Measurements from ENCODE around the gene STYXL2.

STYXL2 gene

DNA sequence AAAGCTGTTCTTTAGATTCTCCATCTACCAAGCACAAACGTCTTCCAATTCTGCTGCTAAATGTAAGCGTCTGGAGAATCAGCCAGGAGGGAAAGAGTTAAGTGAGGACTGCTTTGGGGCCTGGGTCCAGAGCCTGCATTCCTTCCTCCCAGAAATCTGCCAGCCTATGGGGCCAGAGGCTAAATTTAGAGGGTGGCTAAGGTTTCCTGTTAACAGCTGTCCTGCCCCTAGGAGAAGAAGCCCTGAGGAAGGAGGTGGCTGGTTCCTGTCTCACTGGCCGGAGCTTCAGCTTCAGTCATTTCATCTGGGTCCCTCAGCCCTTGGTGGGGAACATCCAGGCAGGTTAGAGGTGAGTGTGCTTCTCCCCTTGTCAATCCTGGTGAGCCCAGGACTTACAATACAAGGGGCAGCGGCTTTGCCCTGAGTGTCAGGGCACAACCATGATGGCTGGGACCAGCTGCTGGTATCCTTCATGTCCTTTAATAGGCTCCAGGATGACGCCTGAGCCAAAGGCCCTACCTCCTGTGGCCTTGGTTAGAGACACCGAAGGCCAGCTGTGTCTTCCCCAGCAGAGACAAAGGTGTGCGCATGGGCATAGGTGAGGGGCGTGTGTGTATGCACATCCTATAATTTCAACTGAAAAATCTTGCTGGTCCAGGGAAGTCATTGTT is at the start of gene STYXL2:
STYXL2 (plus strand) TSS at position 230 of the 671 bp plus-strand sequence. CDS start 775 bp downstream, outside the sequence.
- DNase-seq: no peak

DNA sequence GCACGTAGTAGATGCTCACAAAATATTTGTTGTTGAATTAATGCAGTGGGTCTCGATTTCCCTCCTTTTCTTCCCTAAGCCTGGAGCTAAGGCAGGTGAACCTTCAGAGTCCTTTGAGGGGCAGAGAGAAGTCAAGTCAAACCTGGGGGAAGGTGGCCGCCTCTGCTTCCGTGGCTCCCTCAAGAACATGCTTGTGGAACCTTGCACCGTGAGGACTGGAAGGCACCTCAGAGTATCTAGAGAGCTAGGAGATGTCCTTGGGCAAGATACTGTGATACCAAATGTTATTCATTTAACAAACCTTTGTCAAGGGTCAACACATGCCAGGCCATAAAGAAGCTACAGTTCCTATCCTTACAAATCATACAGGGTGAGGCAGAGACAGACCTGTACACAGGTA is 42.0 kb upstream of the STYXL2 start:
- DNase-seq: no peak

DNA sequence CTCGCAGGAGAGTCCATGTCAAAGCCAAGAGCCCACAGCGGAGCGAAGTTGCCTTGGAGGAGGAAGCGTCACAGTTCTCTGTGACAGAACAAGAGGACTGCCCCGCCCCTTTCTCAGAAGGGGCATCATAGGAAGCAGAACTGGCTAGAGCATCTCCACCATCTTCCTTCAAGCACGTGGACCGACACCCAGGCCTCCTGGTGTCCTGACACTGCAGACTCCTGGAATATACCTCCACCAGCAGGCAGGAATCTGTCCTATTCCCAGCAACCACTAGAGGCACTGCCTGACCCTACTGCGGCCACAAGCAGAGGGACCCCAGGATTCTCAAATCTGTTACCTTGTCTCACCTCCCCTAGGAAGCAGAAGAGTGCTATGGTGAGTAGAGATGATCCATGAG is 41.5 kb upstream of the STYXL2 start:
- no peak for DNase-seq

DNA sequence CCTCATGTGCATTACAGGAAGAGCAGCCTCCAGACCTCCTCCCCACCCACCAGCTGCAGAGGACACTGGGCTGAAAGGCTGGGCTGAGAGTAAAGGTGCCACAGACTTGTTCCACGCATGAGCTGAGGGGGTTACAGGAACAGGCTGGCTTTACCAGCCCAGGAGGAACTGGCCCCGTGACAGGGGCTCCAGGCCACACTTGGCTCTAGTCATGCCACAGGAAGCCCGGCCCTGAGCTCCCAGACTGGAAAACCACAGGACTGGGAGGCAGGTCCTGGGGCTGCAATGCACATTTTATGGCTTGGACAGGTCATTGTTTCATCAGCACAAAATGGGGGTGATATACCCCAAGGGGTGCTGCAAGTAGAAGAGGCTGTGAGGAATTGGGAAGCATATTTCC is 39.3 kb upstream of the STYXL2 start:
- DNase-seq: no peak

DNA sequence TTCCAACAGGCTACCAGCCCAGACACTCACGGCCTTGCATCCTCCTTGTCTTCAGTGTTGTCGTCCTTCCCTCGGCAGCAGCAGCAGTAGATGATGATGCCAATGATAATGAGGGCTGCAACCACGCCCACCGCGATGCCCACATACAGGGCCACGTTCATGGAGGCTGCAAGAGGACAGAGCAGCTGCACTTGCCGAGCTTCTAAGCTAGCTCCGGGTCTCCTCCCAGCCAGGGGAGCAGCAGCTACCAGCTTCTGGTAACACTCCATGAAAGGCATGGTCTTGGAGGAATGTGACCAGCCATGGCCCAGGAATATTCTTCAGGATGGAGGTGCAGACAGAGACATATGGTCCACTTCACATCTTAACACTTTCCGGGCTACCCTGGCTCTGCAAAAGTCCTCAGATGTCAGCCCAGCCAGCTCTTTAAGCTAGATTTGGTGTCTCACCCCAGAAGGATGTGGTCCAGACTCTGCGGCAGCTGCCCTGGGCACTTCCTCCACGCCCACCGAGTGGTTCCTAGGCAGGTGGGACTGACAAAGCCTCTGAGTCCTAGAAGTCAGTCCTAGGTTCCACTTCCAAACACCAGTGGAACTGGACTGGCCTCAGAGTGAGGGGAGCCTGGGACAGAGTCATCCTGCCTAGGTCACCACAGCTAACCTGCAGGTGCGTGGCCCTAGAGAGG is 38.8 kb upstream of the STYXL2 start:
- DNase-seq: no peak

DNA sequence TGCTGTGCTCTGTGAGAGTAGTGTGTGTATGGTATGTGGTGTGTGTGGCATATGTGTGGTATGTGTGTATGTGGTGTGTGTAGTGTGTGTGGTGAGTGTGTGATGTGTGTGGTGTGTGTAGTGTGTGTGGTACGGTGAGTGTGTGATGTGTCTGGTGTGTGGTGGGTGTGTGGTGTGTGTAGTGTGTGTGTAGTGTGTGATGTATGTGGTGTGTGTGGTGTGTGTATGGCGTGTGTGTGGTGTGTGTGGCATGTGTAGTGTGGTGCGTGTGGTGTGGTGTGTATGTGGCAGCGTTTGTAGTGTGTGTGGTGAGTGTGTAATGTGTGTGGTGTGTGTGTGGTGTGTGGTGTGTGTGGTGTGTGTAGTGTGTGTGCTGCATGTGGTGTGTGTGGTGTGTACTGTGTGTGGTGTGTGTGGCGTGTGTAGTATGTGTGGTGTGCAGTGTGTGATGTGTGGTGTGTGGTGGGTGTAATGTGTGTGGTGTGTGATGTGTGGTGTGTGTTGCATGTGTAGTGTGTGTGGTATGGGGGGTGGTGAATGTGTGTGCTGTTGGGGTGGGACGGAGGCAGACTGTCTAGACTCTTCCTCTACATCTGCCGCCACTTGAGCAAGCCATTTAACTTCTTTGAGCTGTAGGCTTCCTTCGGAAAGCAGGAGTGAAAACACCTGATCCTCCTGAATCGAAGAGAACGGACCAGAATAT is 37.2 kb upstream of the STYXL2 start:
- peak; percentile 36 for DNase-seq

DNA sequence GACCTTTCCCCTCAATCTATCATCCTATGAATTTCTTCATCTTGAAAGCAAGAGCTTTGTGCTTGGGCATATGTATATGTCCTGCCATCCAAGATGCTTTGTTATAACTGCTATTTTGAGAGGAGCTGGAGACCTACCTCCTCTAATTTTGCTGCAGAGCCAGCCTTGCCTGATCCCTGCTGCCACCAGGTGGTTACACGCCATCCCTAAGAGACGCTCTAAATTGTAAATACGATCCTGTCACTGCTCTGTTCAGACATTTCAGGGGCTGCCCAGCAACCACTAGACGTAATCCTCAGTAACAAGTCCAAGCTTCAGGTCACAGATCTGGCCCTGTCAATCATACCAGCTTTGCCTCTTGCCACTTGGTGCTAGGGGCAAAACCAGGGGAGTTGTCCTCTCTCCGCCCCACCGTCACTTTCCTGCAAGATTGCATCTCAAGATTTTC is 36.6 kb upstream of the STYXL2 start:
- DNase-seq: peak; percentile 63

DNA sequence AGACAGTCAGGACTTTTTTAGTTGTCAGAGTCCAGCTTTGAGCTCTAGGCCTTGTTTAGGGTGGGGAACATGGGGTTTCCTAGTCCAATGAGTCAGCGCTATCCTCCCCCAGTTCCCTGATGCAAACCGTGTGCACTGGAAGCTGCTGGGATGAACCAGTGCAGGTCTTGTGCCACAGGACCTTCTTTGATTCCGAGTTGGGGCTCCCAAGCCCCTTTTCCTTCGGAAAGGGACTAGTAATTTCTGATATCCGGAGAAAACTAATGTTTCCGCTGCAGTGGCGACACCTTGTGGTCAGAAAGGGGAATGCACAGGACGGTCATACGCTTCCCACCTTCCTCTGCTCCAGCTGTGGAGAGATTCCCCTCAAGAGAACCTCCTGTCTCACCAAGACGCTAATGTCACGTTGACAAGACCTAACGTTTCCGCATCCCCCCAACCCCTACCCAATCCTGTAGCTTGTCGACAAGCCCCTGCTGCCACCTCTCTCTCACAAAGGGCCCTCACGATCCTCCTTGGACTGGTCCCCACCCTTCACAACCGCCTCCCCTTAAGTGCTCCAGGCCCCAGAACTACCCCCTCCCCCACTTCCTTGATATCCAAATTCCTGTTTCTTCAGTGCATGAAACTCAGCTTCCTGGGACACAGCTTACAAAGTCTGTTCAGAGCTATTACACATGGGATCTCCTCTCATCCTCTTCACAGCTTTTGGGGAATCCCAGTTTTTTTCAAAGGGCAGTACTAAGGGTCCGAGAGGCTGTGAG is 34.6 kb upstream of the STYXL2 start:
- peak; percentile 86 for DNase-seq

DNA sequence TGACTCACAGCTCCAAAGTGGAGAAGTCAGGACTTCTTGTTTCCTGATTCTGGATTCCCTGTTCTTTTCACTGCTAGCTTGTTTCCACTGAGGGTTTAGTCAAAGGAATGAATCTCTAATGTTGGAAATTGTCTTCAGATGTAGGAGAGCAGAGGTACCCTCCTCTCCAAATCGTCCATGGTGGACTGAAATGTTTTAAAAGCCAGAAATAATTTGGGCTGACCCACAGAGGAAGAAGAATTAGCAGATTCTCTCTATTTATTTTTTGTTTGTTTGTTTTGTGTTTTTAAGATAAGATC is 34.1 kb upstream of the STYXL2 start:
- no peak for DNase-seq

DNA sequence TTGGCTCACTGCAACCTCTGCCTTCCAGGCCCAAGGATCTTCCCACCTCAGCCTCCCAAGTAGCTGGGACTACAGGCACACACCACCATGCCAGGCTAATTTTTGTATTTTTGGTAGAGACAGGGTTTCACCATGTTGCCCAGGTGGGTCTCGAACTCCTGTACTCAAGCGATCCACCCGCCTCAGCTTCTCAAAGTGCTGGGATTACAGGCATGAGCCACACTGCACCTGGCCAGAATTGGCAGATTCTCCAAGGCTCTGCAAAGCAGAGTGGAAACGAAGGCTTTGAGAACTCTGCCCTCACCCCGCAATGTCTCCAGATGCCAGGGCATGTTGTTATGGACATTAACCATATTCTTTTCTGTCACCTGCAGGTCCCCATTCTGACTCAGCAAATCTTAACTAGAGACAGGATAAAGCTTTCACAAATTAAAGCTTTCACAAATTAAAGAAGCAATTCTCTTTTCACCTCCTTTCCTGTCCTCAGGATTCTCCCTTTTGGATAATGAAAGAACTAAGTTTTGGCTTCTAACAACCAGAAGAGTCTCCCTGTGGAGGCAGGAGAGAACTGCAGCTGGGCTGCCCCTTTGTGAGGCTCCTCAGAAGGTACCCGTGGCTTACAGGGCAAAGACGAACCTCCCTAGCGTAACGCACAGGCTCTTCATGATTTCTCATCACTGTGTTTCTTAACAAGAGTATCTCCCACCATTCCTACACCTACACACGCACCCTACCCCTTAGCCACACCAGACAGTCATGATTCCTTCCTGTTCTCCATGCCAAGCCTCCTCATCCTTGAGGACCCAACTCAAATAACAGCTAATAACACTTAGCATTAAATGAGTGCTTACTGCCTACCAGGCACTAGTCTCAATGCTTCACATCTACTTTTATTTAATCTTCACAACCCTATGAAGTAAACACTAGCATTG is 33.5 kb upstream of the STYXL2 start:
- no peak for DNase-seq

DNA sequence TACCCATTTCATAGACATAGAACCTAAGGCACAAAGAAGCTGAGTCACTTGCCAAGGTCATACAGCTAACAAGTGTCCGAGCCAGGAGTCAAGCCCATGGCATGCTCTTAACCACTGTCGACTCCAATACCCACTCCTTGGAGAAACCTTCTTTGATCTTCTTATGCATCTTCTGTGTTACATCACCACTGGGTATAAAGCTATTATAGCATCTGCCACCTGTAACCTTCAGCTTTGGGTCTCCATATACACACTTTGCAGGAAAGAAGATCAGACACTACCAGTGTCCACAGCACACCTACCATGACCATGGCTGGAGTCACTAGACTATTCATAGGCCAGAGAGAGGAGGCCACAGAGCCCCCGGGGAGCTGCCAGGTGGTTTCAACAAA is 32.8 kb upstream of the STYXL2 start:
- DNase-seq: no peak

DNA sequence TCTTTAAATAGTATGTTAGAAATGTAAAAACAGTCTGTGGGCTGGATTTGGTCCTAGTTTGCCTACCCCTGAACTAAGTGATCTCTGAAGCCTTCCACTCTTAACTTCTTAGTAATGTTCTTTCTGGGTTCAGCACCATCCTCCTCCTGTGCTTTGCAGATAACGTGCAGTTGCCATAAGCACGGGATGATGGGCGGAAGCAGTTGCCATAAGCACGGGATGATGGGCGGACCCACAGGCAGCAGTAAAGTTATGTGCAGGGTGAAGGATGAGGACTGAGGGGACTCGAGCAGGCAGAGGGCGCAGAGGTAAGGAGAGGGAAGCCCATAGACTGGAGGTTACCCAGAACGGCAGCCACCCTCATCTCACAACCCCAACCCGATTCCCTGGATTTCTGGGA is 29.3 kb upstream of the STYXL2 start:
- DNase-seq: no peak

DNA sequence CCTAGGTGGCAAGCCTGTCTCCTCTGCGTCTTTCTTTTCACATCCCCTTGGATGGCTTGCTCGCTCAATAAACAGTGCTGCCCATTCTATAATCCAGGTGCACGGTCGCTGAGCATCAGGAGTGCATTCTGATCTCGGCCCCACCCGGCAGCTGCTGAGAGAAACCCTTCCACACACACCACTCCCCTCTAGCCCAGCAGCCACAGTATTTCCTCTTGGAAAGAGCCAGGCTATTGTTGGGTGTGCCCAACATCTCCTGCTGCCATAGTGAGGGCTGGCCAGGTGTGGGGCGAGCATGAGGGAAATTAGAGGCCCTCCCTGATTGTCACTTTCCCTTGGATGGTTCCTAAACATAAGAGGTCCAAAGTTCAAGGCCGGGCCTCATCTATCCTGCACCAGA is 28.4 kb upstream of the STYXL2 start:
- no peak for DNase-seq

DNA sequence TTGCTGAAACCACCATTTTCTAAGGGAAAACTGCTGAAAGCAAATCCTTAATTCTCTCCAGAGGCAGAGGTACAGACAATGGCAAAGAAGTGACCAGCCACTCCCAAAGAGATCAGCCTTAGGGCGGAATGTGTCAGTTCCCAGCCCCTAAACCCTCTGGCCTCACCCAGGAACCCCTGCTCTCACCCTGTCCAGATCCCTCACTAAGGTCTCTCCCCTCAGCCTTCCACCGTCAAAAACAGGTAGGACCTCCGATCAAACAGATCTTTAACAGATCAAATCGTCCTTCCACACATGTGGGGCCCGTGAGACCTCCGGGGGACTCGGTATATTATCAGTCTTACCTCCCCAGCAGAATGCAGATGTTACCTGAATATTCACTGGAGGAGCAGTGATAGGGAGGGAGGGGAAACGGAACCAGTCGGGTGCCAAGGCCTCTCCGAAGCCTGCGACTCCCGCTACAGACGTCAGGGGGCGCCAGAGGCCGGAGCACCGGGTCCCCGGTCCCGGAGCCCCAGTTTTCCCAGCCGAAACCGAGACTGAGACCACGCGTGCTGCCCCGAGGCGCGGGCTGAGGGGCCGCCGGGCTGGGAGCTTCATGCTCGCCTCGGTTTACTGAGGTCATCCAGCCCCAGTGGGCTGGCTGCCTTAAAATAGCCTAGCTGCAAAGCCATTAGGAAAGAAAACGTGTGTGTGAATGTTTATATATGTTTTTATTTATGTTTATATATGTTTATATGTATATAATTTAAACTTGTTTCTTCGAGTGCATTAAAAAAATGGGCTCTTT is 27.3 kb upstream of the STYXL2 start:
- DNase-seq: peak; percentile 54

DNA sequence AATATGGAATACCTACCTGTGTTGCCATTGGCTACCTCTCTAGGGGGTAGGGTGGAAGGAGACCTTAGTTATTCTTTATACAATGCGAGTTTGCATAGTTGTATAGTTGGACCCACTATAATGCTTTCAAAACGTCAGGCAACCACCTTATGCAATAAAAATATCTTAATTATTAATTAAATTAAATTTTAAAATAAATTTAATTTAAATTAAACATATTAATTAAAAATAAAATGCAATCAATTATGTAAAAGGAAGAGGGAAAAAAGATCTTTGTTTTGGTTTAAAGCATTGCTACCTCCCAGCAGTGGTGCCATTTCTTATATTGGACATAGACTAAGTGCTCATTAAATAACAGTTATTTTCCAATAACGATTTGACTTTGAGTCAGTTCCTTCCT is 26.0 kb upstream of the STYXL2 start:
- no peak for DNase-seq

DNA sequence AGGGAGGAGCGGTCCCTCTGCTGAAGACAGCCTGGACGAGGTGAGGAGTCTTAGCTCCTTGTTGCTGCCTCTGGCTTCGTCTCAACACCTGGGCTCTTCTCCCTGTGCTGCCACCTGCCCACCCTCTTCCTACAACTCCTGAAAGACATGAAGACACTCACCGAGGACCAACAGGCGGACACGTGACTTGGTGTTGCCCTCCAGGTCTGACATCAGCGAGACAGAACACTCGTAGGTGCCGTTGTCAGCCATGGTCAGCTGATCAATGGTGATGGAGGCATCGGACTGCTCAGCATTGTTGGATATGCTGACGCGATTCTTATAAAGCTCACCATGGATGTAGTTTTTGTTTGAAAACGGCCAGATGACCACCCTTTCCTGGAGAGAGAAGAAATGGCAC is 25.1 kb upstream of the STYXL2 start:
- no peak for DNase-seq

DNA sequence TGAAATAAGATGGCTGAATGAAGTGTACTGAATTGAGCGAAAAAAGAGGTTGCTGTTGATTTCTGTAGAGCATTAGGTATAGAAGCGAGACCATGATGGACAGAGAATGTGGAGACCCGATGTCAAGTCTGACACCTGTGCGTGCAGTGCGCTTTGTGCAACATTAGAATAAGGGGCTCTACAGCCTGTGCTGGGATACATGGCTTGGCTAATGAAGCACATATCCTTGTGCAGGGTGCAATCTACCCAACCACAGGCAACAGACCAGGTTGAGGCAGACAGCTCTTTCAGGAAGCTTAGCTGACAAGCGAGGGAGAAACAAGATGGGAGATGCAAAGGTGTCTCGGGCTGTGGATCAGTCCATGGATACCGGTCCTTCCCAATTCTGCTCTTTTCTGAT is 22.6 kb upstream of the STYXL2 start:
- DNase-seq: no peak

DNA sequence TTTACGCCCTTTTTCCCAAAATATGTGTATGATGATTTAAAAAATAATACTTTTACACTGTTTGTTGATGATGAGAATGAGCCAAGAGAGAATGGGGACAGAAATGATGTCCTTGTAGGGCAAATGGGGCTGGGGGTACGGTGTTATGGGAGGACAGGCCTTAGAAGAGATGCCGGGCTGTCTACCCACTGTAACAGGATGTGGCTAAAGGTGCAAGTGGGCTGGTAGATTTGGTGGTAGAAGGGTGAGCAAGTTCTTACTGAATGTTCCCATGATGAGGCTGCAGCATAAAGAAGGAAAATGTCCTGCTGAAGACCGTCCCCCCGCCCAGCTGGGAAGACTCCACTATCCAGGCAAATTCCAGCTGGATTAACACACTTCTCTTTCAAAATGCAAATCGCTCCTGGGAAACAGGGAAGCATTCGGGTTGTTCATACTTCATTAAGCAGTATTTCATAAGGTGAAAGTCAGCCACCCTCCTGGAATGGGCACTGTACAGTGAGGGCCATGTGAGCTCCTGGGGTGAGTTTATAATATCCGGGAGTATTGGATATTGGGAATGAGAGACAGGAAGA is 17.7 kb upstream of the STYXL2 start:
- no peak for DNase-seq

DNA sequence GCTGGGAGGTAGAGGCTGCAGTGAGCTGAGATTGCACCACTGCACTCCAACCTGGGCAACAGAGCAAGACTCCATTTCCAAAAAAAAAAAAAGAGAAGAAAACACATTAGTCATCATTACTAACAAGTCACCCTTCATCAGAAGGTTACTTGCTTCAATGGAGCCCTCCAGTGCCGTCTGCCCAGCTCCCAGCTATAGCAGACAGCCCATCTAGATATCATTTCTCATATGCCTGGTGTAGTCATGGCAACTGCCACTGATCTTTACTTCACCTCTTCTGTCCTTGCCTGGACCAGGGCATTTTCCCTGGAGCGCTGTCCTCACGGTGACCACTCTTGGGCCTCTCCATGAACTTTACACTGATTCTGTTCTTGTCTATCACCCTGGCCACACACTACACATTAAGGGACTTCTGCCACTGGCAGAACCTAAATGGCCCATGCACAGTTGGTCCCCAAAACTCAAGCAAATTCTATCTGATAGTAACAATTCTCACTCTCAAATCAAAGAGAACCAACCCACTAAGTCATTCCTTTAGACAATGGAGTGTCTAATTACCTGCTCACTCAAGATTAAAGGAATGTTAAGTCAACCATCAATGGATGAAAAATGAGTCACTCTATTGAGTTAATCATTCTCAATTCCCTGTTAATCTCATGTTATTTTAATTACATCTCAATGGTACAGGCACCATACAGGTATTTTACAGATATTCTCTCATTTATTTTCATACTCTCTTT is 16.6 kb upstream of the STYXL2 start:
- no peak for DNase-seq

DNA sequence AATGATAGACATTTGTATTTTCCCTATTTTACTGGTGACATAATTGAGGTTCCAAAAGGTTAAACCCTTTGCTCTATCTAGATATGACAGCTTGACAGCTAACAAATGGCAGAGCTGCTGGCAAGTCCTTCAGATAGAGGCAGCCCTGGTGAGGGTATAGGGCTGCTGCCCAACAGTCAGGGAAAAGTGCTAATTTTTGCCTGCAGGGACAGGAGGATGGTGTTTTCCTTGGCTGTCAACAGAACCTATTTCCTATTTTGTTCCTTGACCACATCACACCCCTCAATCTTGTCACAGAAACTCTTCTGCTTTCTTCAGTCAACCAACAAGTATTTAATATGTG is 16.0 kb upstream of the STYXL2 start:
- no peak for DNase-seq
